NOMO-1 treated with dmso at 0.1 percent for 144 hours (cell line): ENCODE measurements around the gene OR1J2.

Experiments used
- DNase-seq: peaks from one replicate; lab custom pipeline; 2025; ENCODE audit not compliant: unreplicated experiment; lab: John Stamatoyannopoulos, UW

Gene OR1J2

DNA sequence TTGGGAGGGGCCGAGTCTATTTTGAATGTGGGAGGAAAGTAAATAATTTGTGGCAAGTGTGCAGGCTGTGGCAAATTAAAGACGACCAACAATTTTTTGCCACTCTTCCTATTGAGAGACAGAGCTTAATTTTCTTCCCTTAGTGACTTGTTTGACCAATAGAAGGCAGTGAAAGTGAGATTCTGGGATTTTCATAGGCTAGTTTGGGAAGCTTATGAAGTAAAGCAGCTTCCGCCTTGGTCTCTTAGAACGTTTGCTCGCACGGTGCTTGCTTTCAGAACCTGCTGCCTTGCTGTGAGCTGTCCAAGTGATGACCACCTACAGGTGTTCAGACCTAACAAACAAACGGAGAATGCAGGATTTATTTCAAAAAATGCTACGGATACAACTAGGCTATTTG is 35.6 kb downstream of the OR1J2 start:
- no peak for DNase-seq

GRCh38 chr9:122551371-122551770 is 40.8 kb downstream of the OR1J2 start:
- DNase-seq, result no peak

DNA sequence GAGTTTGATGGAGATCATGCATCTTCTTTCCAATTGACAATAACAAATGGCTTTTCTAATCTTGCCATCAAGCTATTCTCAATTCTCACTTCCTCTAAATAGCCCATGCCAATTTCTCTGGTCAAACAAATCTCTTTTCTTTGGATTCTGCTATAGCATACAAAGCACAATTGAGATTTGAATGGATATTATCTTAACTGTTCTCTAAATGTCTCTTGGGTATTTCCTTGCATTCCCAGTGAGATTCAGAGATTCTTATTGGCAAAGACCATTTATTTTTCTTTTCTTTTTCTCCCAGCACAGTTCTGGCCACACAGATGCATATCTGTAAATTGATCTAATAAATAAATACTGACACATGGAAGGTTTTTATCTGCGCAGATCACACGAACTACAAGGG is 42.2 kb downstream of the OR1J2 start, which contains the start of gene OR1N2:
OR1N2 (plus strand) TSS at position 301 of the 400 bp plus-strand sequence. CDS start 100 bp downstream, outside the sequence.
- no peak for DNase-seq
